Suppressor macrophage treated with lipopolysaccharide for 4 hours (primary cell): ENCODE measurements around the gene HSPB2.
"Not testable (repeated sequence)": the region's sequence is repeated elsewhere in the genome, so short reads cannot be mapped to it uniquely, and the experiment has no call there.

ENCODE experiments used
- DNase-seq: peaks from one replicate; pipeline ENCODE4 v3.0.0-alpha.2; 2020

HSPB2 gene

DNA sequence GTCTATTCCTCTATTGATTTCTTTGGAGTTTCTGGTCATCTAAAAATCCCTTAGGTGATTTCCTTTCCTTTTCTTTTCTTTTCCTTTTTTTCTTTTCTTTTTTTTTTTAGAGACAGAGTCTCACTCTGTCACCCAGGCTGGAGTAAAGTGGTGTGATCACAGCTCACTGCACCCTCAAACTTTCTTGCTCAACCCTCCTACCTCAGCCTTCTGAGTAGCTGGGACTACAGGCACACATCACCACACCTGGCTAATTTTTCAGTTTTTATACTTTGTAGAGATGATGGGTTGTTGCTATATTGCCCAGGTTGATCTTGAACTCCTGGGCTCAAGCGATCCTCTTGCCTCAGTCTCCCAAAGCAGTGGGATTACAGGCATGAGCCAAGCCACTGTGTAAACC, 4.2 kb downstream of the HSPB2 start:
- DNase-seq = no peak

- DNase-seq = no peak
These were observed 4.8 kb downstream of the HSPB2 start for GRCh38 chr11:111917312-111917711.

- no peak for DNase-seq
These were observed 5.3 kb downstream of the HSPB2 start for GRCh38 chr11:111917788-111918187.

GRCh38 chr11:111918390-111919256, 6.1 kb downstream of the HSPB2 start, which contains the start of gene C11orf52:
TSS of gene C11orf52 (plus strand) at chr11:111918913. CDS start at chr11:111918973, 60 bp downstream.
- DNase-seq = no peak

- no peak for DNase-seq
These were observed 8.4 kb downstream of the HSPB2 start for GRCh38 chr11:111920908-111921307.

- DNase-seq = no peak
These were observed 9.2 kb downstream of the HSPB2 start for GRCh38 chr11:111921541-111922230.

DNA sequence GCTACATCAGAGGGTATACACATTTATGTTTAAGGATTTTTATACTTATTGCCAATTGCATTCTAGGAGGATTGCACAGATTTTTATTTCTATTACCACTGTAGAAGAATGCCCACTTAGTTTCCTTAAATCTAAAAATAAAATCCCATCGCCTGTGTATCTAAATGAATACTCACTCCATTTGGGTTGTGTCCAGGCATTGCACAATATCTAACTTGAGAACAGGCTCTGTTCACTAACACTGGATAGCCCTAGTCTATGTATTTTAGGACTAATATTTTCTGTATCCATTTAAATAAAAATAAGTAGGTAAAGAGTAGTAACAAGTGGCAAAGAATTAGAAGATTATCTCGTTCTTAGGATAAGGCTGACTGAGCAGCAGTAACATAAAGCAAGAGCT, 10.3 kb downstream of the HSPB2 start:
- DNase-seq = peak; percentile 60

GRCh38 chr11:111923351-111923788, 10.8 kb downstream of the HSPB2 start:
- DNase-seq = no peak

- no peak for DNase-seq
These were observed 11.4 kb downstream of the HSPB2 start for GRCh38 chr11:111923951-111924350.

- DNase-seq = no peak
These were observed 13.4 kb downstream of the HSPB2 start for GRCh38 chr11:111925953-111926352.

- DNase-seq = peak; percentile 97
These were observed 14.2 kb downstream of the HSPB2 start for GRCh38 chr11:111926505-111927391.

DNA sequence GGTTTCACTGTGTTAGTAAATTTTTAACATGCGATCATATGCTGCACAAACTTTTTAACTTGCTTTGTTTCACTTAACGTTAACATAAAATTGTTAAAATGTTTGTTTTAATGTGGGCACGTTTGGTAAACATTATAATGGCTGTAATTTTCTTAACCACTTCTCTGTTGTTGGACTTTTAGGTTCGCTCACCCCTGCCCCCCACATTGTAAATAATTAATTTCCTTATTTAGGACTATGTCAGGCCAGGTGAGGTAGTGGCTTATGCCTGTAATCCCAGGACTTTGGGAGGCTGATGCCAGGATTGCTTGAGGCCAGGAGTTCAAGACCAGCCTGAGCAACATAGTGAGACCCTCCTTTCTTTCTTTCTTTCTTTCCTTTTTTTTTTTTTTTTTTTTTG, 17.9 kb downstream of the HSPB2 start:
- DNase-seq = no peak

GRCh38 chr11:111932611-111932950, 20.0 kb downstream of the HSPB2 start:
- DNase-seq = peak; percentile 77

- not testable (repeated sequence) for DNase-seq
These were observed 20.6 kb downstream of the HSPB2 start for GRCh38 chr11:111933176-111933575.

- DNase-seq = peak; percentile 69
These were observed 21.3 kb downstream of the HSPB2 start for GRCh38 chr11:111933872-111934271.

DNA sequence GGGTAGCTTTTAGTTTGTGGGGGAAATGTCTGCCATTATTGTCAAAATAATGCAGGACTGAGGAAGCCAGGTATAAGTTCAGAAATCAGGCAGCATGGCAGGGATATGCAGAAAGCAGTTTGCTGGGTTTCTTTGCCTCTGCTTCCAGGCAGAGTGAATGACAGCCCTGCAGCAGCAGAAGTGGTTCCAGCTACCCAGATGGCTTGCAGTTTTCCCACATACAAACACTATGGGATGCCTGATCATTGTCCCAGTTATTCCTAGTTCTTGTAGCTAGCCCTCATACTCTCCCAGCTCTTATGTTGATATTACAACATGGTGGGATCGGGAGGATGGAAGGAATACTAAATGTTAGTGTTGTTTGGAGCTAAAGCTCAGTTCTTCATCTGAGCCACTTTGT, 21.8 kb downstream of the HSPB2 start:
- DNase-seq = no peak

DNA sequence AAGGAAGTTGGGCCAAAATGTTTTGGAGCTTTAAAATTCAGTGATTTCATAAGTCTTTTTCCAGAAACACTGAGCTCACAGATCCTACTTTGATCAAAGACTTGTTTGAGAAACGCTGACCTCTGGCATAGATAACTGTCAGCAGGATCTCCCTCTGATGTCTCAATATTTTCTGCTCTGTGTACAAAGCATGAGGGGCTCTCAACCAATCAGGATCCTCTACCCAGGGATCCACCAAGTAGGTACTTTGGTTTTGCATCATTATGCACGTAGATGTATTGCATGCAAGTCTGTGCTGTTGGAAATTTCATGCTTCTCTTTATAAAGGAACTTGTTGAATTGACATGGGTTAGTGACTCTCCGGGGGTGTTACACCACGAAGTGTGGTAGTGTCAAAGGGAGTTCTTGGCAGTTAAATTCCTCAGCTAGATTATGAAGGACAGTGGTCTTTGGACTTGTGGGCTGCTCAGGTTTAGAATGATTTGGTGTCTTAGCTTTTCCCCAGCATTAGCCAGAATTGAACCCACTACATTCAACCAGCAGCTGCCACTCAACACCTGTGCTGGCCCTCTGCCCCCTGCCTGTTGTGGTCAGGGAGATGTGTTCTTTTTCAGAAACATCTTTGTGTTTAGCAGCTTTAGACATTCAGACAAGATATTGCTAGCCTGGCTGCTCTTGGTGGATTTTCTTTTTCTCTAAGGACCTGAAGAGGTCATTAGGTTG, 22.9 kb downstream of the HSPB2 start:
- DNase-seq = peak; percentile 87

GRCh38 chr11:111936040-111936540, 23.6 kb downstream of the HSPB2 start:
- DNase-seq = peak; percentile 62

DNA sequence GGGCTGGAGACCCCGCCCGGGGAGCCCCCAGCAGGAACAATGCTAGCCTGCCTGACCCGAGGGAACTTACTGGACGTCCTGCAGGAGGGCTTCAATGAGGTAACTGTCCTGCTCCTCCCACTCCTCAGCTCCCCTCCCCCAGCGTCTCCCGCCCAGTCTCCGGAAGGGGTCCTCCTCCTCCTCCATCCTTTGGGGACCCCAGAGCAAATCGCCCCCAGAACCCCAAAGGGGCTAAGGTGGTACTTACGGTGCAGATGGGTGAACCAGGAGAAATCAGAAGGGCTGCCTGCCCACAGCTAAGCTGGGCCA, 24.9 kb downstream of the HSPB2 start:
- no peak for DNase-seq

GRCh38 chr11:111937844-111938243, 25.3 kb downstream of the HSPB2 start:
- no peak for DNase-seq

GRCh38 chr11:111938687-111939160, 26.2 kb downstream of the HSPB2 start:
- peak; percentile 92 for DNase-seq
